BJ (cell line): Measurements from ENCODE around the gene MRPL38. TPM values are rescaled to one million over a fixed set of nuclear protein-coding genes. Genes with fewer than 3 reads are reported as not detected.

ENCODE experiments used
- CTCF ChIA-PET: fragments of 350-600 bp; formaldehyde crosslinking; extraction: SDS; loops from one replicate; lab custom pipeline; 2021; ENCODE audit warnings: antibody characterized with exemption, inconsistent platforms; lab: Yijun Ruan, JAX
- POLR2A ChIA-PET: fragments of 300-600 bp; sonication (Branson Sonifier 250); formaldehyde crosslinking; extraction: SDS; loops from one replicate; lab custom pipeline; 2021; ENCODE audit warnings: antibody characterized with exemption; lab: Charles Lee
- DNase-seq: peaks from one replicate; pipeline ENCODE4 v3.0.0-alpha.2; 2011; ENCODE audit warnings: low read depth
- H3K27me3 ChIP-seq: 2 replicates; pipeline ENCODE4 v1.6.0; 2011; ENCODE audit warnings: low read length; ENCODE audit not compliant: control insufficient read depth, insufficient read depth
- H3K36me3 ChIP-seq: 2 replicates; pipeline ENCODE4 v1.5.1; 2011; ENCODE audit warnings: low read length; ENCODE audit not compliant: control insufficient read depth, insufficient read depth
- H3K4me3 ChIP-seq: 2 replicates; pipeline ENCODE4 v1.5.1; 2011; ENCODE audit warnings: low read depth, mild to moderate bottlenecking, control low read depth, low read length
- polyA plus RNA-seq: library from polyadenylated mRNA; depleted of rRNA; stranded (reverse); fragments of >200 nt; gene quantifications from 2 replicates; pipeline ENCODE4 v1.2.3, GENCODE V29; 2011
- TF ChIP-seq, protein P1 (sequence below): IDR thresholded peaks from 2 replicates; pipeline ENCODE4 v1.5.1; 2011; ENCODE audit warnings: low read depth, mild to moderate bottlenecking, control low read depth, inconsistent platforms, low read length, moderate library complexity; ENCODE audit not compliant: insufficient read depth

Gene MRPL38
- polyA plus RNA-seq, 1 experiment, result 60.9 TPM

DNA sequence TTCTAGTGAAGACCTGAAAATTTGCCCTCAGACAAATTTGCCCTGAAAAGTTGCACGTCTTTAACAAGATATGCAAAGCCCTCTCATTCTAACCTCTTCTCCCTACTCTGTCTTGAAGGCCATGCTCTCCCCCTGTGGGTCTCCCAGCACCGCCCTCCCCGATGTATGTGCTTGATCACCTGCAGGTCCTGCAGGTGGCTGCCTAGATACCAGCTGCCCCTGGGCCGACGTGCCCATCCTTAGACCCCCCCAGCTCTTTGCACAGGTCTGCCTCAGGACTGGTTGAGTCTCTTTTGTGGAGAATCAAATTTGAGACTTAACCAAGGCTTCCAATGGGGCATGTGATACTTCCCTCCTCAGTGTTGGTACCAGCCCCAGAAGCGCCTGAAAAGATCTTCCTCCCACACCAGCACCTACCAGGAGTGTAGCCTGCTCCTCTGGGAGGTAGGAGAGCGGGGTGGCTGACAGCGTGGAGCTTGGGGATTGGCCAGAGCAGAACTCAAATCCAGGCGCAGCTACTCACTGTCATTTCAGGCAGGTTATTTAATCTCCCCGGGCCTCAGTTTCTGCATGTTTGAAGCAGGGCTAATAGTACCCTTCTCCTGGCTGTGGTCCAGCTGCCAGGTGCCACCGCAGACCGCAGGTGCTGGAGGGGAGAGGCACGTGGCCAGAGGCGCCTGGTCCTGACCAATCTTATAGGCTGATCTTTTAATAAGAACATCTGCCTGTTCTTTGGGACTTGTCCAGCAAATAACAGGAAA is 4.5 kb upstream of the MRPL38 start:
- CTCF ChIA-PET, result interaction anchor here (0.8 to 12.0 kb wide), 6 partner anchors 13 to 394 kb away, joined by 3 to 264 read pairs (median 3); partner anchors contain the start of gene CDK3
- Histone ChIP-seq H3K36me3 (peaks cover 3% of the 10 kb centered on the region; the same call in 1 of the 2 replicates), H3K27me3 (no peaks in the 10 kb centered on the region), H3K4me3 (no peak overlapping the region)
- DNase-seq, result no peak
- POLR2A ChIA-PET, result interaction anchor here (0.6 to 1.0 kb wide), 2 partner anchors 10 to 129 kb away, joined by 3 to 5 read pairs; no protein-coding TSS in a partner anchor
- TF ChIP-seq, protein P1, sequence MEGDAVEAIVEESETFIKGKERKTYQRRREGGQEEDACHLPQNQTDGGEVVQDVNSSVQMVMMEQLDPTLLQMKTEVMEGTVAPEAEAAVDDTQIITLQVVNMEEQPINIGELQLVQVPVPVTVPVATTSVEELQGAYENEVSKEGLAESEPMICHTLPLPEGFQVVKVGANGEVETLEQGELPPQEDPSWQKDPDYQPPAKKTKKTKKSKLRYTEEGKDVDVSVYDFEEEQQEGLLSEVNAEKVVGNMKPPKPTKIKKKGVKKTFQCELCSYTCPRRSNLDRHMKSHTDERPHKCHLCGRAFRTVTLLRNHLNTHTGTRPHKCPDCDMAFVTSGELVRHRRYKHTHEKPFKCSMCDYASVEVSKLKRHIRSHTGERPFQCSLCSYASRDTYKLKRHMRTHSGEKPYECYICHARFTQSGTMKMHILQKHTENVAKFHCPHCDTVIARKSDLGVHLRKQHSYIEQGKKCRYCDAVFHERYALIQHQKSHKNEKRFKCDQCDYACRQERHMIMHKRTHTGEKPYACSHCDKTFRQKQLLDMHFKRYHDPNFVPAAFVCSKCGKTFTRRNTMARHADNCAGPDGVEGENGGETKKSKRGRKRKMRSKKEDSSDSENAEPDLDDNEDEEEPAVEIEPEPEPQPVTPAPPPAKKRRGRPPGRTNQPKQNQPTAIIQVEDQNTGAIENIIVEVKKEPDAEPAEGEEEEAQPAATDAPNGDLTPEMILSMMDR, result no peak

DNA sequence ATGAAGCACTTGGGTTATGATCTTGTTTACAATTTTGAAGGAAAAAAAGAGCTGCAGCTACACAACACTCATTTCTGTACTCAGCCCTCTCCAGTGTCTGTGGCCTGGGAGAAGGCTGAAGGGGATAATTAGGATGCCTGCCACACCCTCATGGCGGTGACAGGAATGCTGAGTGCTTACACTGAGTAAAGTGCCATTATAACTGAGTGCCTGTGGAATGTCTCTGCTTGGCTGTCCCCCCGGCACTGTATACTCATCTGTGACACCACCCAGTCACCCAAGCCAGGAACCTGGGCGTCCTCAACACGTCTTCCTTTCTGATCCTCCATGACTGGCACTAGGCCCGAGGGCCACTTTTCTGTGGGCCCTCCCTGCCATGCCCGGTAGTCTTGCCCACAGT is 3.5 kb upstream of the MRPL38 start:
- CTCF ChIA-PET, result interaction anchor here (12.0 kb wide), 1 partner anchor 97 kb away, joined by 264 read pairs; the partner anchor contains the start of gene CDK3
- H3K27me3 ChIP-seq, result no peaks in the 10 kb centered on the region
- TF ChIP-seq, protein P1, result no peak
- no peak for DNase-seq
- no peak overlapping the region for H3K4me3 ChIP-seq
- peaks cover 2% of the 10 kb centered on the region; the same call in 1 of the 2 replicates for H3K36me3 ChIP-seq
- POLR2A ChIA-PET, result no interaction called here

DNA sequence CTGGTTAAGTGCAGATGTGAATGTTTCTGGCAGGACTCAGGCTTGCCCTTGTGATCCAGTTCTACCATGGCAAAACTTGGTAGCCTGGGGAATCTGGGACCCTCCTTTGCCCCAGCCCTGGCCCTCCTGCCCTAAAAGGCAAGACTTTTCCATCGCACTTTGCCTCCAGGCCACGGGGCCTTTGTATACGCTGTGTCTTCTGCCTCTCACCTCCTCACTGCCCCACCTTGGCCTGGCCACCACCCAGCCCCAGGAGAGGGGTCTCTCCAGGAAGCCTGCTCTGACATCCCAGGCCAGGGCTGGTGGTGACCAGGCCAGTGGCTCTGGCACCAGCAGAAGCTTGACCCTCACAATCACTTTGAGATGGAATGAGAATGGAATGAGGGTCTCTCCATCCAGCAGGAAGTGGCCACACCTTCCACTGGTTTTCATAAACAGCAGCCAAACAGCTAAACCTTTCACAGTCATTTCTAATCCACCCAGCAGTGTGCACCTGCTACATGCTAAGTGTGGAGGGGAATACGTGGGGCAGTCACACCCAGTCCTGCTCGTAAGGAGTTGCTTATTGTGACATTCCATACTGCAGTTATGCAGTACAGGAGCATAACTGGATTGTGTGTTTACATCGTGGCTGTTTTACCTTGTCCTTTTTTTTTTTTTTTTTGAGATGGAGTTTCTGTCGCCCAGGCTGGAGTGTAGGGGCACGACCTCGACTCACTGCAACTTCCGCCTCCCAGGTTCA is 1.6 kb upstream of the MRPL38 start:
- Histone ChIP-seq H3K27me3 (no peaks in the 10 kb centered on the region), H3K36me3 (peaks cover 5% of the 10 kb centered on the region), H3K4me3 (no peak overlapping the region)
- CTCF ChIA-PET, result interaction anchor here (0.6 to 12.0 kb wide), 8 partner anchors 10 to 130 kb away, joined by 3 to 264 read pairs (median 4); partner anchors contain the start of genes CDK3, TRIM65 and UNK
- TF ChIP-seq, protein P1, result no peak
- no peak for DNase-seq
- POLR2A ChIA-PET, result no interaction called here

DNA sequence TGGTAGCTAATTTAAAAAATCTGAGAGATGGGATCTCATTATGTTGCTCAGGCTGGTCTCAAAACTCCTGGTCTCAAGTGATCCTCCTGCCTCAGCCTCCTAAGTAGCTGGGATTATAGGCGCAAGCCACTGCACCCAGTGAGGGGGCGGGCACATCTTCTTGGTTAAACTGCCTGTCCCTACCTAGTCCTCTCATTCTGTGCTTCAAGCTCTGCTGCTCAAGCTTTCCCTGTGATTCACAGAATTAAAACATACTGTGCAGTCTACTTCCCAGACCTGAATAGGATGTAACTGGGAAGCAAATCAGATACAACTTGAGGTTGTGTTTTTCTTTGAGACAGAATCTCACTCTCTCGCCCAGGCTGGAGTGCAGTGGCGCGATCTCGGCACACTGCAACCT is 2.3 kb downstream of the MRPL38 start:
- ChIA-PET CTCF (interaction anchor here (0.6 to 12.0 kb wide), 3 partner anchors 12 to 103 kb away, joined by 3 to 264 read pairs (median 4); partner anchors contain the start of genes CDK3 and WBP2), POLR2A (no interaction called here)
- H3K36me3 ChIP-seq, result peaks cover 30% of the 10 kb centered on the region
- no peaks in the 10 kb centered on the region for H3K27me3 ChIP-seq
- H3K4me3 ChIP-seq, result no peak overlapping the region
- no peak for DNase-seq
- TF ChIP-seq, protein P1, result no peak

DNA sequence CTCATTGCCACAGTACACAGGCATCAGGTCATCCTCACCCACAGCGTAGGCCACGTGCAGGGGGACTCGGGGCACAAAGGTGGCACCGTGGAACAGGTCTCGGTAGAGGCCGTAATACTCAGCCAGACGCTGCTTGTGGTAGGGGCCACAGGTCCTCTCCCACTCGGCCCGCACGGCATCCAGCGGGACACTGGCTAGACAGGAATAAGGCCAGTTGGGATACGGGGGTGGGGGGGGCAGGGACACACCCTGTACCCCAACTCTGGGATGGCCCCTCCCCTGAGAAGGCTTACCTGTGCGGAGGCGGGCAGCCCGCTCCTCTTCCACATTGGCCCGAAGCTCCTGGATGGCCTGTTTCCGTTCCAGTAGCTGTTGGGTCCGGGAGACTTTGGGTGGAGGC is 3.0 kb downstream of the MRPL38 start:
- POLR2A ChIA-PET, result no interaction called here
- DNase-seq, result no peak
- CTCF ChIA-PET, result interaction anchor here (0.6 to 12.0 kb wide), 3 partner anchors 11 to 104 kb away, joined by 3 to 264 read pairs (median 4); partner anchors contain the start of genes CDK3 and WBP2
- peaks cover 30% of the 10 kb centered on the region for H3K36me3 ChIP-seq
- no peaks in the 10 kb centered on the region for H3K27me3 ChIP-seq
- TF ChIP-seq, protein P1, result no peak
- no peak overlapping the region for H3K4me3 ChIP-seq
